ENCODE data around the gene CDH4. TPM values are rescaled to one million over a fixed set of nuclear protein-coding genes. Genes with fewer than 3 reads are reported as not detected.

Gene CDH4
- total RNA-seq, 1 experiment from 2014 or later = not detected

- Mint-ChIP-seq H3K4me1 (ENCODE audit: low read depth, unreplicated experiment) (no peaks in the 10 kb centered on the region), H3K36me3 (ENCODE audit: insufficient read depth, unreplicated experiment) (no peaks in the 10 kb centered on the region), H3K27me3 (ENCODE audit: insufficient read depth, unreplicated experiment) (peaks cover 41% of the 10 kb centered on the region), H3K9me3 (ENCODE audit: unreplicated experiment) (no peaks in the 10 kb centered on the region), H3K4me3 (ENCODE audit: unreplicated experiment) (no peak overlapping the region), H3K27ac (ENCODE audit: unreplicated experiment) (no peak overlapping the region)
- no TSS peak for BruUV-seq (replicated peaks)
- Histone ChIP-seq H3K27me3 (replicated peaks; ENCODE audit: control insufficient read depth, insufficient read depth, low read length) (peaks cover 4% of the 10 kb centered on the region), H3K9me3 (no peaks in the 10 kb centered on the region; the same call in 1 of the 2 replicates), H3K36me3 (ENCODE audit: control insufficient read depth, insufficient read depth, low read length) (no peaks in the 10 kb centered on the region), H3K4me1 (no peaks in the 10 kb centered on the region), H3K4me3 (ENCODE audit: low read depth, low read length) (no peak overlapping the region)
- POLR2A ChIA-PET = no interaction called here
- CTCF ChIA-PET = no interaction called here
- intact Hi-C loops (cut with micrococcal nuclease; ENCODE audit: unreplicated experiment) = no loop called here
- no peak for DNase-seq
- no peak for TF ChIP-seq CTCF (IDR thresholded peaks at IDR 0.05; ENCODE audit: insufficient read depth in 1 of 2, low read depth in 1 of 2, low read length in 1 of 2, severe bottlenecking in 1 of 2, unreplicated experiment in 1 of 2)
These were observed 443.7 kb downstream of the CDH4 start for GRCh38 chr20:61695741-61696140.

GRCh38 chr20:61696181-61696735 is 444.2 kb downstream of the CDH4 start:
- POLR2A ChIA-PET = no interaction called here
- H3K4me1 ChIP-seq = no peaks in the 10 kb centered on the region
- no peaks in the 10 kb centered on the region for H3K36me3 ChIP-seq (ENCODE audit: control insufficient read depth, insufficient read depth, low read length)
- intact Hi-C loops (cut with micrococcal nuclease; ENCODE audit: unreplicated experiment) = no loop called here
- no peak for TF ChIP-seq CTCF (IDR thresholded peaks at IDR 0.05; ENCODE audit: insufficient read depth in 1 of 2, low read depth in 1 of 2, low read length in 1 of 2, severe bottlenecking in 1 of 2, unreplicated experiment in 1 of 2)
- no TSS peak for BruUV-seq (replicated peaks)
- no peak overlapping the region for H3K4me3 Mint-ChIP-seq (ENCODE audit: unreplicated experiment)
- CTCF ChIA-PET = no interaction called here
- H3K27me3 Mint-ChIP-seq (ENCODE audit: insufficient read depth, unreplicated experiment) = peaks cover 44% of the 10 kb centered on the region
- H3K4me1 Mint-ChIP-seq (ENCODE audit: low read depth, unreplicated experiment) = no peaks in the 10 kb centered on the region
- no peaks in the 10 kb centered on the region for H3K36me3 Mint-ChIP-seq (ENCODE audit: insufficient read depth, unreplicated experiment)
- H3K27ac Mint-ChIP-seq (ENCODE audit: unreplicated experiment) = no peak overlapping the region
- DNase-seq = no peak
- no peak overlapping the region for H3K4me3 ChIP-seq (ENCODE audit: low read depth, low read length)
- H3K9me3 ChIP-seq = no peaks in the 10 kb centered on the region; the same call in 1 of the 2 replicates
- H3K9me3 Mint-ChIP-seq (ENCODE audit: unreplicated experiment) = no peaks in the 10 kb centered on the region
- peaks cover 4% of the 10 kb centered on the region for H3K27me3 ChIP-seq (replicated peaks; ENCODE audit: control insufficient read depth, insufficient read depth, low read length)

GRCh38 chr20:61697666-61698597 is 445.9 kb downstream of the CDH4 start:
- Histone ChIP-seq H3K4me3 (ENCODE audit: low read depth, low read length) (no peak overlapping the region), H3K36me3 (ENCODE audit: control insufficient read depth, insufficient read depth, low read length) (no peaks in the 10 kb centered on the region), H3K9me3 (no peaks in the 10 kb centered on the region; the same call in 1 of the 2 replicates), H3K4me1 (no peaks in the 10 kb centered on the region), H3K27me3 (replicated peaks; ENCODE audit: control insufficient read depth, insufficient read depth, low read length) (peaks cover 7% of the 10 kb centered on the region)
- DNase-seq = no peak
- ChIA-PET CTCF (interaction anchor here (0.6 kb wide), 1 partner anchor 19 kb away, joined by 3 read pairs; no protein-coding TSS in a partner anchor), POLR2A (no interaction called here)
- Mint-ChIP-seq H3K27ac (ENCODE audit: unreplicated experiment) (no peak overlapping the region), H3K9me3 (ENCODE audit: unreplicated experiment) (no peaks in the 10 kb centered on the region), H3K4me1 (ENCODE audit: low read depth, unreplicated experiment) (no peaks in the 10 kb centered on the region), H3K36me3 (ENCODE audit: insufficient read depth, unreplicated experiment) (no peaks in the 10 kb centered on the region), H3K27me3 (ENCODE audit: insufficient read depth, unreplicated experiment) (peaks cover 44% of the 10 kb centered on the region), H3K4me3 (ENCODE audit: unreplicated experiment) (no peak overlapping the region)
- no TSS peak for BruUV-seq (replicated peaks)
- intact Hi-C loops (cut with micrococcal nuclease; ENCODE audit: unreplicated experiment) = no loop called here
- no peak for TF ChIP-seq CTCF (IDR thresholded peaks at IDR 0.05; ENCODE audit: insufficient read depth in 1 of 2, low read depth in 1 of 2, low read length in 1 of 2, severe bottlenecking in 1 of 2, unreplicated experiment in 1 of 2)
